Neural cell (in vitro differentiated cells): ENCODE data around the gene RNF223. TPM values are rescaled to one million over a fixed set of nuclear protein-coding genes. Genes with fewer than 3 reads are reported as not detected.
"Not testable (repeated sequence)": the region's sequence is repeated elsewhere in the genome, so short reads cannot be mapped to it uniquely, and the experiment has no call there.

Experiments
- H2AFZ ChIP-seq: fragments of 200-600, 300-800 bp; sonication (generic), shearing (Covaris generic); 2 replicates; pipeline ENCODE4 v1.6.0; 2014; ENCODE audit warnings: low read depth, mild to moderate bottlenecking, antibody characterized with exemption, low read length, moderate library complexity
- H3F3A ChIP-seq: fragments of 200-600 bp; shearing (Covaris generic); 2 replicates; pipeline ENCODE4 v1.6.1; 2016; ENCODE audit warnings: mild to moderate bottlenecking, moderate library complexity, mixed read lengths, antibody characterized with exemption, low read length; ENCODE audit not compliant: insufficient read depth, poor library complexity, severe bottlenecking
- H3K27ac ChIP-seq: fragments of 200-600, 300-800 bp; sonication (generic), shearing (Covaris generic); 2 replicates; pipeline ENCODE4 v1.5.1; 2014; ENCODE audit warnings: mild to moderate bottlenecking, low read length, moderate library complexity
- H3K27me3 ChIP-seq: fragments of 300-800, 200-600 bp; sonication (generic), shearing (Covaris generic); 2 replicates; pipeline ENCODE4 v1.6.0; 2014; ENCODE audit warnings: mild to moderate bottlenecking, low read depth, low read length, moderate library complexity; ENCODE audit not compliant: insufficient read depth
- H3K36me3 ChIP-seq: fragments of 300-800, 200-600 bp; sonication (generic), shearing (Covaris generic); 2 replicates; pipeline ENCODE4 v1.5.1; 2014; ENCODE audit warnings: mild to moderate bottlenecking, antibody characterized with exemption, low read length, moderate library complexity; ENCODE audit not compliant: insufficient read depth
- H3K4me2 ChIP-seq: fragments of 300-800, 200-600 bp; sonication (generic), shearing (Covaris generic); 2 replicates; pipeline ENCODE4 v1.6.0; 2014; ENCODE audit warnings: mild to moderate bottlenecking, low read length
- H3K4me3 ChIP-seq: fragments of 300-800, 200-600 bp; sonication (generic), shearing (Covaris generic); 2 replicates; pipeline ENCODE4 v1.5.1; 2014; ENCODE audit warnings: mild to moderate bottlenecking, low read length, moderate library complexity
- H3K79me2 ChIP-seq: fragments of 200-600 bp; shearing (Covaris generic); replicated peaks from 2 replicates; pipeline ENCODE4 v1.6.0; 2014; ENCODE audit warnings: mild to moderate bottlenecking, low read length, moderate library complexity; ENCODE audit not compliant: insufficient read depth
- H3K9ac ChIP-seq: fragments of 300-800, 200-600 bp; sonication (generic), shearing (Covaris generic); 2 replicates; pipeline ENCODE4 v1.6.1; 2016; ENCODE audit warnings: mild to moderate bottlenecking, low read length, mixed read lengths
- H3K9me2 ChIP-seq: fragments of 200-600 bp; shearing (Covaris generic); 2 replicates; pipeline ENCODE4 v1.6.1; 2016; ENCODE audit warnings: mild to moderate bottlenecking, low read length, mixed read lengths; ENCODE audit not compliant: insufficient read depth
- H3K9me3 ChIP-seq: fragments of 200-600, 300-800 bp; sonication (generic), shearing (Covaris generic); 2 replicates; pipeline ENCODE4 v1.6.1; 2016; ENCODE audit warnings: mild to moderate bottlenecking, mixed run types, low read length, moderate library complexity, mixed read lengths
- H4K20me1 ChIP-seq: fragments of 200-600 bp; shearing (Covaris generic); 2 replicates; pipeline ENCODE4 v1.6.1; 2016; ENCODE audit warnings: mild to moderate bottlenecking, mixed run types; ENCODE audit not compliant: insufficient read depth
- EP300 ChIP-seq: fragments of 450-650 bp; conservative IDR thresholded peaks from 2 replicates; pipeline ENCODE4 v1.6.1; 2014; ENCODE audit warnings: antibody characterized with exemption, mild to moderate bottlenecking, moderate library complexity; ENCODE audit not compliant: poor library complexity, severe bottlenecking
- MXI1 ChIP-seq: fragments of 450-650 bp; conservative IDR thresholded peaks from 2 replicates; pipeline ENCODE4 v1.6.1; 2014; ENCODE audit warnings: antibody characterized with exemption, mild to moderate bottlenecking; ENCODE audit not compliant: poor library complexity, severe bottlenecking
- POLR2AphosphoS5 ChIP-seq: IDR thresholded peaks from 2 replicates; pipeline ENCODE4 v1.6.1; 2012
- REST ChIP-seq: IDR thresholded peaks from 2 replicates; pipeline ENCODE4 v1.6.1; 2012; ENCODE audit warnings: borderline replicate concordance
- SMC3 ChIP-seq: fragments of 450-650 bp; conservative IDR thresholded peaks from 2 replicates; pipeline ENCODE4 v1.6.1; 2014; ENCODE audit warnings: antibody characterized with exemption, mild to moderate bottlenecking, moderate library complexity; ENCODE audit not compliant: poor library complexity
- polyA plus RNA-seq: library from polyadenylated mRNA; depleted of rRNA; stranded (reverse); fragments of >200 nt; gene quantifications from 2 replicates; pipeline ENCODE4 v1.2.3, GENCODE V29; 2014
- TF ChIP-seq, protein P1 (sequence below): fragments of 450-650 bp; IDR thresholded peaks from 2 replicates; pipeline ENCODE4 v1.5.1; 2014; ENCODE audit warnings: antibody characterized with exemption, mild to moderate bottlenecking, moderate library complexity; ENCODE audit not compliant: poor library complexity, severe bottlenecking

Gene RNF223
- polyA plus RNA-seq, 1 donor from 2014 or later = not detected

DNA sequence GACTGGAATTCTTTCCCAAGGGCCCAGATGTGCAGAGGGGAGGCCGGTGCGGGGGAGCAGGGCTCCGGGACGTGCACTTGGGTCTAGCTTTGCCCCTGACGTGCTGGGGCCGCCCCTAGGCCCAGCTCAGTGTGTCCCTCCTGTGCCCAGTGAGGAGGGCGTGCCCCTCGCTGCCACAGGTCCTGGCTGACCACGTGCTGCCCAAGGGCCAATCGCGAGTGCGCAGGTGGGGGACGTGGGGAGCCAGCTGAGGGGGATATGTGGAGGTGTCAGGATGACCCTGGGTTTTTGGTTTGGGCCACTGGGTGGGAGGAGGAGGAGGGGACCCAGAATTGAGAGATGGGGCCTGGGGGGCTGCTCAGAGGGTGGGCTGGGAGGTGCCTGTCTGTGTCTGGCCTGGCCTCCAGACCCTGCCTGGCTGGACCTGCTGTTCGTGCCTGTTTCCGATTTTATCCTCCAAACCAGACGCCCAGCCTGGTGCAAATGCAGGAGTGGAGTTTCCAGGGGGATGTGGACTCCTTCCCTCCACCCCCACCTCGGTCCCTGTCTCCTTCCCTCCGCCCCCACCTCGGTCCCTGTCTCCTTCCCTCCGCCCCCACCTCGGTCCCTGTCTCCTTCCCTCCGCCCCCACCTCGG lies 6.1 kb upstream of the RNF223 start:
- no peak overlapping the region for H3K9ac ChIP-seq
- H3K27me3 ChIP-seq = no peaks in the 10 kb centered on the region
- no peak overlapping the region for H3K4me2 ChIP-seq
- no peak overlapping the region for H2AFZ ChIP-seq
- no peak for TF ChIP-seq REST
- no peak for TF ChIP-seq POLR2AphosphoS5
- no peak for TF ChIP-seq EP300
- no peak for TF ChIP-seq SMC3
- TF ChIP-seq, protein P1, sequence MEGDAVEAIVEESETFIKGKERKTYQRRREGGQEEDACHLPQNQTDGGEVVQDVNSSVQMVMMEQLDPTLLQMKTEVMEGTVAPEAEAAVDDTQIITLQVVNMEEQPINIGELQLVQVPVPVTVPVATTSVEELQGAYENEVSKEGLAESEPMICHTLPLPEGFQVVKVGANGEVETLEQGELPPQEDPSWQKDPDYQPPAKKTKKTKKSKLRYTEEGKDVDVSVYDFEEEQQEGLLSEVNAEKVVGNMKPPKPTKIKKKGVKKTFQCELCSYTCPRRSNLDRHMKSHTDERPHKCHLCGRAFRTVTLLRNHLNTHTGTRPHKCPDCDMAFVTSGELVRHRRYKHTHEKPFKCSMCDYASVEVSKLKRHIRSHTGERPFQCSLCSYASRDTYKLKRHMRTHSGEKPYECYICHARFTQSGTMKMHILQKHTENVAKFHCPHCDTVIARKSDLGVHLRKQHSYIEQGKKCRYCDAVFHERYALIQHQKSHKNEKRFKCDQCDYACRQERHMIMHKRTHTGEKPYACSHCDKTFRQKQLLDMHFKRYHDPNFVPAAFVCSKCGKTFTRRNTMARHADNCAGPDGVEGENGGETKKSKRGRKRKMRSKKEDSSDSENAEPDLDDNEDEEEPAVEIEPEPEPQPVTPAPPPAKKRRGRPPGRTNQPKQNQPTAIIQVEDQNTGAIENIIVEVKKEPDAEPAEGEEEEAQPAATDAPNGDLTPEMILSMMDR = no peak
- no peak for TF ChIP-seq MXI1
- H3K36me3 ChIP-seq = no peaks in the 10 kb centered on the region
- H3K9me3 ChIP-seq = no peaks in the 10 kb centered on the region
- H3K79me2 ChIP-seq = no peaks in the 10 kb centered on the region
- H3K9me2 ChIP-seq = no peaks in the 10 kb centered on the region
- no peak overlapping the region for H3K4me3 ChIP-seq
- no peaks in the 10 kb centered on the region for H3F3A ChIP-seq
- no peaks in the 10 kb centered on the region for H4K20me1 ChIP-seq
- no peak overlapping the region for H3K27ac ChIP-seq

DNA sequence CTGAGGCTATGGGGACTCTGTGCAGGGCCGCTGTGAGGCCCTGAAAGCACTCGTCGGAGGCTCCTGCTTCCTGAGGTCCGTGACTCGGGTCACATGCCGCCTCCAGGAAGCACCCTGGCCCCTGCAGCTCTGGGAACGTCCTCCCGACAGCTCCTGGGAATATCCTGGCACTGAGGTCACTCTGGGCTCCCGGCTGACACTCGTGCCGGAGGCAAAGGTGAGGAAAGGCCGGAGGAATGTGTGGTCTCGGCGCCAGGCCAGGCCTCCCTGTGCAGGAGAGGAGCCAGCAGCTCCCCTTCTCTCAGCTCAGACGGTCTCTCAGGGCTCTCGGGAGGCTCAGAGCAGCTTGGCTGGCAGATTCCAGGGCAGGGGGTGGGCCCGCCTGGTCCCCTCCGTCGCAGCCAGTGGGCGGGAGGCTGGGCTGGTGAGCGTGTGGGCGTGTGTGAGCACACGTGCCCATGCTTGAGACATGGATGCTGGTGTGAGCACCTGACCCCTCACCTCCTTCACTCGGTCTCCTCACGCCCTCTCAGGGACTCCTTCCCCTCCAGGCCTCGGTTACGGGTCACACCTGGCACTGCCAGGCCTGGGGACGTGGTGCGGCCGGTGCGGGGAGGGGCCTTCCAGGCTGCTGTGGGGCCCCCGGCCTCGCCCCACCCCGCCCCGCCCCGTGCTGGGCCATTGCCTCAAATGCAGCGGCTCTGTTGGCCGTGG lies 5.5 kb upstream of the RNF223 start:
- no peaks in the 10 kb centered on the region for H3K79me2 ChIP-seq
- H3F3A ChIP-seq = no peaks in the 10 kb centered on the region
- no peaks in the 10 kb centered on the region for H3K9me2 ChIP-seq
- H3K9me3 ChIP-seq = no peaks in the 10 kb centered on the region
- H3K27ac ChIP-seq = no peak overlapping the region
- no peak for TF ChIP-seq MXI1
- no peak overlapping the region for H2AFZ ChIP-seq
- no peaks in the 10 kb centered on the region for H3K36me3 ChIP-seq
- H3K9ac ChIP-seq = no peak overlapping the region
- H3K4me3 ChIP-seq = no peak overlapping the region
- no peaks in the 10 kb centered on the region for H3K27me3 ChIP-seq
- H4K20me1 ChIP-seq = no peaks in the 10 kb centered on the region
- no peak overlapping the region for H3K4me2 ChIP-seq

DNA sequence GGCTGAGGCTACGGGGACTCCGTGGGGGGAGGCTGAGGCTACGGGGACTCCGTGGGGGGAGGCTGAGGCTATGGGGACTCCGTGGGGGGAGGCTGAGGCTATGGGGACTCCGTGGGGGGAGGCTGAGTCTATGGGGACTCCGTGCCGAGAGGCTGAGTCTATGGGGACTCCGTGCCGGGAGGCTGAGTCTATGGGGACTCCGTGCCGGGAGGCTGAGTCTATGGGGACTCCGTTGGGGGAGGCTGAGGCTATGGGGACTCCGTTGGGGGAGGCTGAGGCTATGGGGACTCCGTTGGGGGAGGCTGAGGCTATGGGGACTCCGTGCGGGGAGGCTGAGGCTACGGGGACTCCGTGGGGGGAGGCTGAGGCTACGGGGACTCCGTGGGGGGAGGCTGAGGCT lies 3.3 kb upstream of the RNF223 start:
- not testable (repeated sequence) for H3K27me3 ChIP-seq, H3F3A ChIP-seq, H3K79me2 ChIP-seq, H3K9me2 ChIP-seq, H3K9ac ChIP-seq, H3K27ac ChIP-seq, H4K20me1 ChIP-seq, H2AFZ ChIP-seq, H3K9me3 ChIP-seq, H3K4me3 ChIP-seq, H3K4me2 ChIP-seq, H3K36me3 ChIP-seq
